ENCODE results near the gene ZNF24. TPM values are rescaled to one million over a fixed set of nuclear protein-coding genes. Genes with fewer than 3 reads are reported as not detected.

ZNF24 gene
- total RNA-seq, 1 experiment from 2014 or later = 46.8 TPM

DNA sequence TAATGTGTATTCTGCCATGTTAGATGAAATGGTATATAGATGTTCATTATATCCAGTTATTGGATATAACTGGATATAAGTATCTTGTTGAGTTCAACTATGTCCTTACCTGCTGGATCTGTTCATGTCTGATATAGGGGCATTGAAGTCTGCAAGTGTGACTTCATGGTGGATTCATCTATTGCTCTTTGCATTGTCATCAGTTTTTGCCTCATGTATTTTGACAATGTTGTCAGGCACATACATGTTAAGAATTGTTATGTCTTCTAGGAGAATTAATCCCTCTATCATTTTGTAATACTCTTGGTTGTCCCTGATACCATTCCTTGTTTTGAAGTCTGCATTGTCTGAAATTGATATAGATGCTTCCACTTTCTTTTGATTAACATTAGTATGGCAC lies 15.4 kb downstream of the ZNF24 start:
- CTCF ChIA-PET = no interaction called here
- BruUV-seq (replicated peaks) = no TSS peak
- TF ChIP-seq, protein P1, sequence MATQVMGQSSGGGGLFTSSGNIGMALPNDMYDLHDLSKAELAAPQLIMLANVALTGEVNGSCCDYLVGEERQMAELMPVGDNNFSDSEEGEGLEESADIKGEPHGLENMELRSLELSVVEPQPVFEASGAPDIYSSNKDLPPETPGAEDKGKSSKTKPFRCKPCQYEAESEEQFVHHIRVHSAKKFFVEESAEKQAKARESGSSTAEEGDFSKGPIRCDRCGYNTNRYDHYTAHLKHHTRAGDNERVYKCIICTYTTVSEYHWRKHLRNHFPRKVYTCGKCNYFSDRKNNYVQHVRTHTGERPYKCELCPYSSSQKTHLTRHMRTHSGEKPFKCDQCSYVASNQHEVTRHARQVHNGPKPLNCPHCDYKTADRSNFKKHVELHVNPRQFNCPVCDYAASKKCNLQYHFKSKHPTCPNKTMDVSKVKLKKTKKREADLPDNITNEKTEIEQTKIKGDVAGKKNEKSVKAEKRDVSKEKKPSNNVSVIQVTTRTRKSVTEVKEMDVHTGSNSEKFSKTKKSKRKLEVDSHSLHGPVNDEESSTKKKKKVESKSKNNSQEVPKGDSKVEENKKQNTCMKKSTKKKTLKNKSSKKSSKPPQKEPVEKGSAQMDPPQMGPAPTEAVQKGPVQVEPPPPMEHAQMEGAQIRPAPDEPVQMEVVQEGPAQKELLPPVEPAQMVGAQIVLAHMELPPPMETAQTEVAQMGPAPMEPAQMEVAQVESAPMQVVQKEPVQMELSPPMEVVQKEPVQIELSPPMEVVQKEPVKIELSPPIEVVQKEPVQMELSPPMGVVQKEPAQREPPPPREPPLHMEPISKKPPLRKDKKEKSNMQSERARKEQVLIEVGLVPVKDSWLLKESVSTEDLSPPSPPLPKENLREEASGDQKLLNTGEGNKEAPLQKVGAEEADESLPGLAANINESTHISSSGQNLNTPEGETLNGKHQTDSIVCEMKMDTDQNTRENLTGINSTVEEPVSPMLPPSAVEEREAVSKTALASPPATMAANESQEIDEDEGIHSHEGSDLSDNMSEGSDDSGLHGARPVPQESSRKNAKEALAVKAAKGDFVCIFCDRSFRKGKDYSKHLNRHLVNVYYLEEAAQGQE (IDR thresholded peaks at IDR 0.05; ENCODE audit: insufficient read depth in 1 of 2, low read depth in 2 of 2, low read length in 1 of 2) = no peak
- TF ChIP-seq, protein P2, sequence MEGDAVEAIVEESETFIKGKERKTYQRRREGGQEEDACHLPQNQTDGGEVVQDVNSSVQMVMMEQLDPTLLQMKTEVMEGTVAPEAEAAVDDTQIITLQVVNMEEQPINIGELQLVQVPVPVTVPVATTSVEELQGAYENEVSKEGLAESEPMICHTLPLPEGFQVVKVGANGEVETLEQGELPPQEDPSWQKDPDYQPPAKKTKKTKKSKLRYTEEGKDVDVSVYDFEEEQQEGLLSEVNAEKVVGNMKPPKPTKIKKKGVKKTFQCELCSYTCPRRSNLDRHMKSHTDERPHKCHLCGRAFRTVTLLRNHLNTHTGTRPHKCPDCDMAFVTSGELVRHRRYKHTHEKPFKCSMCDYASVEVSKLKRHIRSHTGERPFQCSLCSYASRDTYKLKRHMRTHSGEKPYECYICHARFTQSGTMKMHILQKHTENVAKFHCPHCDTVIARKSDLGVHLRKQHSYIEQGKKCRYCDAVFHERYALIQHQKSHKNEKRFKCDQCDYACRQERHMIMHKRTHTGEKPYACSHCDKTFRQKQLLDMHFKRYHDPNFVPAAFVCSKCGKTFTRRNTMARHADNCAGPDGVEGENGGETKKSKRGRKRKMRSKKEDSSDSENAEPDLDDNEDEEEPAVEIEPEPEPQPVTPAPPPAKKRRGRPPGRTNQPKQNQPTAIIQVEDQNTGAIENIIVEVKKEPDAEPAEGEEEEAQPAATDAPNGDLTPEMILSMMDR (IDR thresholded peaks at IDR 0.05) = no peak
- no peak for TF ChIP-seq TCF7L2 (IDR thresholded peaks at IDR 0.05; ENCODE audit: low read depth, low read length)
- no peak for TF ChIP-seq POLR2AphosphoS5 (IDR thresholded peaks at IDR 0.05; ENCODE audit: low read depth, low read length)
- no peak for TF ChIP-seq SIN3A (IDR thresholded peaks at IDR 0.05; ENCODE audit: borderline replicate concordance, insufficient read depth, low read depth, low read length)

DNA sequence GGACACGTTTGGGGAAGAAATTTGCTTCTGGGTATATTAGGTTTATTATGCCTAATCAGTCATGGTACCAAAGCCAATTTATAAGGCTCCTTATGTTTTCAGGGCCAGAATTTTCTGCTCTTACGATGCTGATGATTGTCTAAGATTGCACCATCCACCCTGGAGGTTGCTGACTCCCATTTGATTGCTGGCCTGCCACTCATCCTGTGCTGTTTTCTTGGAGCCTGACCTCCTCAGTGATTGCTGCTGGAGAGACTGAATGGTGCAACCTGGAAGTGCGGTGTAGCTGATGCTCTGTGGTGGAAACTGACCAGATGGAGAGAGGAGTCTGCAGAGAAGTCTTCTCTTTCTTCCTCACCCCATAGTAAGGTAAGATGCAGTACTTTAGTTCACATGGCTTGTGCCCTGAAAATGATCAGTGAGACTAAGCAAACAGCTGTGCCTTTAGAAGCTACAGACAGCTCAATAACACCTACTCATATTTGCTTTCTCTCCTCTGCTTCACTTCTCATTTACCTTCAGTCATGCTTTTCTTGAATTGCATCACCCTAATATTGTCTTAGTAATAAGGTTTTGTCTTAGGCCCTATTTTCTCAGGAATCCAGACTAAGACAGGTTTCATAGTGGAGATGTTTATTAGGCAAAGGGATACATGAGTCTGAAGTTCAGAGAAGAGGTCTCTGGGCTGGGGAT lies 17.4 kb downstream of the ZNF24 start:
- Histone ChIP-seq H3K36me3 (ENCODE audit: control insufficient read depth, insufficient read depth, low read length) (no peaks in the 10 kb centered on the region), H3K4me1 (ENCODE audit: control insufficient read depth, insufficient read depth, low read length) (no peaks in the 10 kb centered on the region), H3K27me3 (ENCODE audit: control insufficient read depth, insufficient read depth, low read length) (no peaks in the 10 kb centered on the region), H3K27ac (ENCODE audit: low read length) (no peak overlapping the region), H3K9me3 (ENCODE audit: control insufficient read depth, insufficient read depth, low read depth, low read length) (no peaks in the 10 kb centered on the region; the same call in 1 of the 2 replicates), H3K4me3 (ENCODE audit: low read depth in 2 of 2, low read length in 2 of 2) (no peak overlapping the region)
- ATAC-seq = no peak
- intact Hi-C loops (cut with micrococcal nuclease; ENCODE audit: unreplicated experiment) = no loop called here
- TF ChIP-seq POLR2AphosphoS5 (IDR thresholded peaks at IDR 0.05; ENCODE audit: low read depth, low read length) (no peak), SIN3A (IDR thresholded peaks at IDR 0.05; ENCODE audit: borderline replicate concordance, insufficient read depth, low read depth, low read length) (no peak), TCF7L2 (IDR thresholded peaks at IDR 0.05; ENCODE audit: low read depth, low read length) (no peak)
- TF ChIP-seq, protein P1 (IDR thresholded peaks at IDR 0.05; ENCODE audit: insufficient read depth in 1 of 2, low read depth in 2 of 2, low read length in 1 of 2) = no peak
- TF ChIP-seq, protein P2 (IDR thresholded peaks at IDR 0.05) = no peak
- in situ Hi-C loops (cut with HindIII; ENCODE audit: low pct_unique_long_range_greater_than_20kb, low sequenced_read_pairs) = no loop called here
- no peak for DNase-seq (ENCODE audit: low read depth, low spot score)
- ChIA-PET CTCF (no interaction called here), POLR2A (no interaction called here)
- BruUV-seq (replicated peaks) = no TSS peak

More for the DNA sequence above, 15.4 kb downstream of the ZNF24 start:
- POLR2A ChIA-PET = no interaction called here
- DNase-seq (ENCODE audit: low read depth, low spot score) (no peak), ATAC-seq (no peak)
- Histone ChIP-seq H3K9me3 (ENCODE audit: control insufficient read depth, insufficient read depth, low read depth, low read length) (no peaks in the 10 kb centered on the region; the same call in 1 of the 2 replicates), H3K27ac (ENCODE audit: low read length) (no peak overlapping the region), H3K4me1 (ENCODE audit: control insufficient read depth, insufficient read depth, low read length) (no peaks in the 10 kb centered on the region), H3K4me3 (ENCODE audit: low read depth in 2 of 2, low read length in 2 of 2) (no peak overlapping the region), H3K27me3 (ENCODE audit: control insufficient read depth, insufficient read depth, low read length) (no peaks in the 10 kb centered on the region), H3K36me3 (ENCODE audit: control insufficient read depth, insufficient read depth, low read length) (peaks cover 8% of the 10 kb centered on the region; the same call in 1 of the 2 replicates)
- in situ Hi-C loops (cut with HindIII; ENCODE audit: low pct_unique_long_range_greater_than_20kb, low sequenced_read_pairs) (no loop called here), intact Hi-C loops (cut with micrococcal nuclease; ENCODE audit: unreplicated experiment) (no loop called here)

Data from Panc1 (cell line).